DMS153 (cell line): ENCODE data around the gene LRRC51.
A peak's percentile ranks its signal among the peaks of the same experiment; 100 is the strongest.
"Not testable (repeated sequence)": the region's sequence is repeated elsewhere in the genome, so short reads cannot be mapped to it uniquely, and the experiment has no call there.

ENCODE experiments used
- DNase-seq: peaks from one replicate; lab custom pipeline; 2025; lab: John Stamatoyannopoulos, UW

The LRRC51 gene

DNA sequence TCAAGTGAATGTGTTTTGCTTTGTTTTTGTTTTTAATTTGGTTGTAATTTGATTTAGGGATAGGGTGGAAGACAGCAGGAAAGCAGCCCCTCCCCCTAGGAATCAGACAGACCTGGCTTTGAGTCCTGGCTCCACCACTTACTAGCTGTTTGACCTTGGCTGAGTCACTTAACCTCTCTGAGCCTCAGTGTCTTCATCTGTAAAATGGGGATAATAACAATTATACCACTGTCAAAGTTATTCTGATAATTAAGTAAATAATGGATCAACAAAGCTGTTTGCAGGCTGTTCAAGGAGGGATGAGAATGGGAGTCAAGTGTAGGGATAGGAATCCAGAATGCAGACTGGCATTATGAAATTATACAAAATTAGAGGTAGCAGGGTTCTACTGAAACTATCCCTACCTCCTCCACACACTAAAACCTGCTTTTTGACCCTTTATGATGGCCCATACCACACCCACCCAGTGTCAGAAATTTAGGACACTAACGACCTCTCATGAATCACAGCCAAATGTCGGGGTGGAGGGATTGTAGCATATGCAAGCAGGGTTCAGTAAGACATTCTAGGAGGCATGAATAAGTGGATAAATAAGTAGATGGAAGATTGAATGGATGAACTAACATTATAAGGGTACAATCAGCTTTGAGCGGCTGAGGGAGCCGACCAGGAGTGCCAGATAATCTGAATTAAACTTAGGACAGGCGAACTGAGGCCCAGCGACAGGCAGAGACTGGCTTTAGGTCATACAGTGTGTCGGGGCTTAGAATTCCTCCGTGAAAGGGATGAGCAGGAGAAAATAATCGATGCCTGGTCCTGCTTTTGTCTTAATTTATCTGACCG is 30.9 kb downstream of the LRRC51 start:
- DNase-seq: no peak

GRCh38 chr11:72112143-72112977 is 31.7 kb downstream of the LRRC51 start, which contains the start of gene ANAPC15:
Gene ANAPC15, minus strand, starts transcription at chr11:72112695. Its CDS starts 1,419 bp downstream, at chr11:72111276.
- DNase-seq: peak; percentile 99

DNA sequence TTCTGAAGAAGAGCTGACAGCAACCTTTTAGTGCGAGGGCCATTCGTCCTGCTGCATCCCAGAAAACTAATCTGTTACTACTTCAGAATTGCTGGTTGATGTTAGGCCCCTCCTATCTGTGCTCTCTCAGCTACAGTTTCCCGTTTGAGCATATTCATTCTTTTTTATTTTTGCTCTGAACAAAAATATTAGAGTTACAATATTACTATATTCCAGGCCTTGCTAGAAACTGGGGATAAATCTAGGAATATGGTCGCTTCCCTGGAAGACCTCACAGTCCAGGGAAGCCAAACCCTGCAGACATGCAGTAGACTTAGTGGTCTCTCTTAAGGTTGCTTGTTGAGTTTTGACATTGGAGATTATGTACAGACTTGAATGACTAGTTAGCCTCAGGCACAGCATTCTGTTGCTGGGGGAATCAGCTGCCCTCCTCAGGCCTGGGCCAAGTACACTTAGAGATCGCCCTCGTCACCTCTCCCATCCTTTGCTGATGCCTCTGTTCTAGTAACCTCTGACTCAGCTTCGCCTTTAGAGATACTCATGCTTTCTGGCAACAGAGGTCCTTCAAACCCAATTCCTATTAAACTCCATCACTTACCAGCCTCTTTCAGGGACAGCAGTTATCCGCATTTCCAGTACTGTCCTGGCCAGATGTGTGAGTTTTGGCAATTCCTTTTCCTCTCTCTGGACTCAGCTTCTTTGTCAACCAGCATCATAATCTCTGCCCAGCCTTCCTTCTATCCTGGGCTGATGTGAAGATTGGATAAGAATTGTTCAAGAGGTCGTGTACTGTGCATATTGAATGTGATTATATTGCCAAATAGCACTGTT is 32.5 kb downstream of the LRRC51 start:
- no peak for DNase-seq

- no peak for DNase-seq
Measured at GRCh38 chr11:72114570-72114969, 33.9 kb downstream of the LRRC51 start.

DNA sequence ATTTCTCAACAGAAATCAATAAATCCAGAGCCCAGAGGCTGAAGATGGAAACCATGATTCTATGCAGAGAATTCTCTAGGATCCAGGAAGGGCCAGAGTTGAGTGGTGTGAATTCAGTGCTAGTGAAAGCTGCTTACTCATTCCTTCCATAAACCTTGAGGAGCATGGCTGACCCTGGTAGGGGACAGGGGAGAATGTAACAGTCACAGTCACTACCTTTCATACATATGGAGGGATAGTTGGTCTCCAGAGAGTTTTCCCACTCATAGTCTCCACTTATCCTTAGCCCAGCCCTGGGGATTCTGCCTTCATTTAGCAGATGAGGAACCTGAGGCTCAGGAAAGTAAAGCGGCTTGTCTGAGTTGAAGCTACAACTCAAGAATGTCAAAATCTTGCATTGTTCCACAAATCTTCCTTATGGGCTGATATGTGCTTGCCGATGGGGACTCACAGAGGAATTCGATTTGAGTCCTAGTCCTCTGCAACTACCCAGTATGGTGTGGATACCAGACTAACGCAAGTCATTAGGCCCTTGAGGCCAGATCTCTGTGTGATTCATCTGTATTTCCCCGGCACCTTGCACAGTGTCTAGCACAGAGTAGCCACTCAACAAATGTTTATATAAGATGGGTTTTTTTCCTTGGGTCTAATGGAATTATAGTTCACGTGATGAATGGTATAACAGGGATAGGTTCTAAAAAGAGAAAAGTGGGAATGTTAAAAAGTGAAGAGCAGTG is 35.5 kb downstream of the LRRC51 start:
- no peak for DNase-seq

DNA sequence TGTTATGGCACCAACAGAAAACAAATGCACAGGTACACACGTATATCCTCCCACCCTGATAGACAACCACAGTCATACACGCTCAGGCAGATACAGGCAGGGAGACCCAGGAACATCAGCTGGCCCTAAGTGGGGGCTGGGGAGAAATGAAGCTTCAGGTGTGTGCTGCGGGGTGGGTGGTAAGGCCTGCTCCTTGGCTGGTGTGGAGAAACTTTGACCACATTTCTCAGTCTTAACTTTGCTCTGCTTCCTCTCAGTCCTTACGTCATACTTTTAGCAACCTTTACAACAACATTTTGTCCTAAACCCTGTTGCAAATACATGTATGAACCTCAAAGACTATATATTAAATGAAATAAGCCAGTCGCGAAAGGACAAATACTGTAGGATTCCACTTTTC is 38.5 kb downstream of the LRRC51 start:
- DNase-seq: no peak

DNA sequence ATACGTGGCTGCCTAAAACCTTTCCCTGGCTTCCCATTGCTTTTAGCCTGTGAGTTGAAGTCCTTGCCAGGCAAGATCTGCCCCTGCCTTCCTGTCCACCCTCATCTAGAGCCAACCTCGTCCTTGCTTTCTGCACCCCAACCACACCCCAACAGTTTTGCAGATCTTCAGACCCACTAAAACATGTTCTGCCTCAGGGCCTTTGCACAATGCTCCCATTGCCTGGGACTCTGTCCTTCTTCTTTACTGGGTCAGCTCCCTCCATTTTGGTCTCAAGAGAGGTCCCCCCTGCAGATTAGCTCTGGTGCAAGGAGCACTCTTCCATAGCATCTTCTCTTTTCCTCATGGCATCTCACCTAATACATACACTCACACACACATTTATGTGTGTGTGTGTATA is 40.3 kb downstream of the LRRC51 start:
- DNase-seq: no peak

DNA sequence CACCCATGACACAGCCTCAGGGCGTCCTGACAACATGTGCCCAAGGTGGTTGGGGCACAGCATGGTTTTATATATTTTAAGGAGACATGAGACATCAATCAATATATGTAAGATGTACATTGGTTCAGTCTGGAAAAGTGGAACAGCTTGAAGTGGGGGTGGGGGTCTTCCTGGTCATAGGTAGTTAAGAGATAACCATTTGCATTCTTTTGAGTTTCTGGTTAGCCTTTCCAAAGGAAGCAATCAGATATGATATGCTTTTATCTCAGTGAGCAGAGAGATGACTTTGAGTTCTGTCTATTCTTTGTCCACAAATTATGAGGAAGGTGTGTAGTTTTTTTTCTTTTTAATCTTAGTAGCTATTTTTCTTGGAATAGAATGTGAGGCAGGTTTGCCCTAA is 42.0 kb downstream of the LRRC51 start:
- no peak for DNase-seq

DNA sequence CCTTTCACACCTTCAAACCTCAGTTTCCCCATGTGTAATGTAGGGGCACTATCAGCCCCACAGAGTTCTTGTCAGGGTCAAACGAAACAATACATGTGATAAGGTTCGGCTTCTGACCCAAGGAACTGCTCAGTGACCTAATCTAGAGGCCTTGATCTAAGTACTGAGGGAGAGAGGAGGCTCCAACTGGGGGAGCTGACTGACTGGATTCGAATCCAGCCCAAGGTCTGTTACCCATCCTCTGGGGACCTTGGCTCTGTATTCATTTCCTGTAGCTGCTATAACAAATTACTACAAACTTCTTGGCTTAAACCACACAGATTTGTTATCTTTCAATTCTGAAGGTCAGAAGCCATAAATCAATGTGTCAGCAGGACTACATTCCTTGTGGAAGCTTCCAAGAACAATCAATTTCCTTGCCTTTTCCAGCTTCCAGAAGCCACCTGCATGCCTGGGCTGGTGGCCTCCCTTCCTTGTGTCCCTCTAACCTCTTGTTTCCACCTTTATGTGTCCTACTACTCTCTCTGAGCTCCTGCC is 42.5 kb downstream of the LRRC51 start:
- no peak for DNase-seq

DNA sequence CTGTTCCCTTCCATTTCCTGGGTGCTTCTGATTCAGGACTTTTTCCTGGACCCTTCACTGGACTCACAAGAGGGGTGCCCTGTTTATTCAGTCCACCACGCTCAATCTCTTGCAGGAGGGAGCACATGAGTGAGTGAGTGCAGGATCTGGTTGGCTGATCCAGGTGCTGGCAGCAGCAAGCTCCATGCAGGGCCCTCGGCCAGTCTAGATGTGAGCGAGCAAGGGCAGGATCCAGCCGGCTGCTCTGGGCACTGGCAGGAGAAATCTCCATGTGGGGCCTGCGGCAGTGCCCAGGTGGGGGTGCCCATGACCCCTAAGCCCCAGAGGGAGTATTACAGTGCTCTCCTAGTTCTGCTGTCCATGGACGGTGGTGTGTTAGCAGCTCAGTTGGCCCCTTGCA is 43.4 kb downstream of the LRRC51 start:
- no peak for DNase-seq

GRCh38 chr11:72125956-72126355 is 45.3 kb downstream of the LRRC51 start:
- DNase-seq: no peak

DNA sequence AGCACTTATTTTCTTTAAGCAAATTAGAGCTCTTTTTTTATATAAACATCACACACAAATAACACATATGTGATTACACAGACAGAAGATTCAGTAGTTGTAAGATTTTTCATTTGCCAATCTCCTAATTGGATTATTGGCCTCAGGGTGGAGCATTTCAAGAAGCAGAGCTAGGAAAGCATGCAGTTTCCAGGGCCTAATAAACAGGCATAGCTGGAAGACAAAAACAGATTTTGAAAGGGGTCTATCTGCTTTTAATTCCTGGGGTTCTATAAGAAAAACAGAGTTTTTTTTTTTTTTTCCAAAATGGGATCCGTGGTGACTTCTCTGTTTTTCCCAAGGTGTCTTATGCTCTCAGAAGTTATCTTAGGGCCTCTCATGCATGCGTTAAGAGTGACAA is 47.3 kb downstream of the LRRC51 start:
- DNase-seq: no peak

- no peak for DNase-seq
Measured at GRCh38 chr11:72129381-72129780, 48.7 kb downstream of the LRRC51 start.

GRCh38 chr11:72132646-72133045 is 52.0 kb downstream of the LRRC51 start:
- DNase-seq: no peak

GRCh38 chr11:72135473-72135872 is 54.8 kb downstream of the LRRC51 start, which contains the start of gene FOLR3:
Gene FOLR3, plus strand, starts transcription at chr11:72135725. Its CDS starts 228 bp downstream, at chr11:72135953.
- DNase-seq: not testable (repeated sequence)

DNA sequence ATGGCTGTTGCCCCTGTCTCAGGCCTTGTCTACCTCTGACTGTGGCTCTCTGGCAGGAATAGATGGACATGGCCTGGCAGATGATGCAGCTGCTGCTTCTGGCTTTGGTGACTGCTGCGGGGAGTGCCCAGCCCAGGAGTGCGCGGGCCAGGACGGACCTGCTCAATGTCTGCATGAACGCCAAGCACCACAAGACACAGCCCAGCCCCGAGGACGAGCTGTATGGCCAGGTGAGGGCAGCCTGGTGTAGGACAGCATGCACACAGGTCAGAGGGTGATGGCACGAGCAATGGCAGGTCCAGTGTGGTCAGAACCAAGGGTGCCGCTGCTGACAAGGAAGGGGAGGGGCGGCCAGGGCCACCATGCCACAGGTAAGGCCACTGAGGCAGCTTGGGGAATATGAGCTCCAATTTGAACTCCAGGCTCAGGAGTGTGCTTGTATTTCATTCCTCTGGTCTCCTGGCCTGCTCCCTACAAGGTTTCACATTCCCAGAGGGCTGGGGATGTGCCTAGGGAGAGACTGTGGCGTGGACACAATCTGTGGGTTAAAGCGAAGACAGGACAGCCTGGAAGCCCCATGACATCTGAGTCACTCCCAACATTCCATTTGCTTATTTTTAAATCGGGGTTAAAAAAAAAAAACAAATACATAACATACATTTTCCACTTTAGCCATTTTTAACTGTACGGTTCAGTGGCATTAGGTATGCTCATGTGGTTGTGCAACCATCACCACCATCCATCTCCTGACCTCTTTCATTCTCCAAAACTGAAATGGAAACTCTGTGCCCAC is 55.4 kb downstream of the LRRC51 start:
- DNase-seq: no peak

GRCh38 chr11:72136684-72137262 is 56.1 kb downstream of the LRRC51 start:
- DNase-seq: no peak

DNA sequence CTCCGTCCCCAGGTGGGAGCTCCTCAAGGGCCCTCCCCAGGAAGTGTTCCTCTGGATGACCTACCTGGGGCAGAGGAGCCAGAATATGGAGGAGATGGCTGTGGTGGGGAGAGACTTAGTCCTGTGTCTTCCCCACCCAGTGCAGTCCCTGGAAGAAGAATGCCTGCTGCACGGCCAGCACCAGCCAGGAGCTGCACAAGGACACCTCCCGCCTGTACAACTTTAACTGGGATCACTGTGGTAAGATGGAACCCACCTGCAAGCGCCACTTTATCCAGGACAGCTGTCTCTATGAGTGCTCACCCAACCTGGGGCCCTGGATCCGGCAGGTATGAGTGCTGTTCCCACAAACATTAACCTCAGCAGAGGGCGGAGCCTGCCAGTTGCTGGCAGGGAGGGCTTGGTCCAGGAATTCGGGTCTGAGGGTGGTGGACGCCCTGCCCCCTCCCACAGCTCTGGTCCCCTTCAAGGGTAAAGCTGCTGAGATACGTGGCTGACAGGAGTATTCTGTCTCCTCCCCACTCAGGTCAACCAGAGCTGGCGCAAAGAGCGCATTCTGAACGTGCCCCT is 58.3 kb downstream of the LRRC51 start:
- DNase-seq: no peak

GRCh38 chr11:72139500-72139899 is 58.9 kb downstream of the LRRC51 start:
- DNase-seq: no peak

- no peak for DNase-seq
Measured at GRCh38 chr11:72140661-72141060, 60.0 kb downstream of the LRRC51 start.
